ENCODE results near the gene NOP53. TPM values are rescaled to one million over a fixed set of nuclear protein-coding genes. Genes with fewer than 3 reads are reported as not detected.
"Not testable (repeated sequence)": the region's sequence is repeated elsewhere in the genome, so short reads cannot be mapped to it uniquely, and the experiment has no call there.

The NOP53 gene
- total RNA-seq, 2 donors from 2014 or later, result 145 to 257 TPM

- Histone ChIP-seq H3K4me3 (peak overlapping the region; percentile 34), H3K27me3 (no peaks in the 10 kb centered on the region), H3K36me3 (no peaks in the 10 kb centered on the region), H3K9me3 (no peaks in the 10 kb centered on the region), H3K27ac (peak overlapping the region; percentile 65), H3K4me1 (no peaks in the 10 kb centered on the region), H3K9ac (ENCODE audit: low read depth in 2 of 2, low read length in 2 of 2) (no peak overlapping the region)
- intact Hi-C loops (cut with DNase I), result no loop called here
- TF ChIP-seq CTCF (IDR thresholded peaks at IDR 0.05), result no peak
- no peak for DNase-seq
These were observed 31.0 kb upstream of the NOP53 start for GRCh38 chr19:47714339-47714738.

GRCh38 chr19:47714855-47715254 lies 30.5 kb upstream of the NOP53 start:
- H3K9ac ChIP-seq (ENCODE audit: low read depth in 2 of 2, low read length in 2 of 2); DNase-seq; H3K27me3 ChIP-seq; H3K4me3 ChIP-seq; H3K9me3 ChIP-seq; intact Hi-C loops (cut with DNase I); H3K4me1 ChIP-seq; H3K27ac ChIP-seq; H3K36me3 ChIP-seq: not testable (repeated sequence)

GRCh38 chr19:47716270-47716937 lies 28.9 kb upstream of the NOP53 start:
- no peaks in the 10 kb centered on the region for H3K36me3 ChIP-seq
- no peak for DNase-seq
- no peak overlapping the region for H3K4me3 ChIP-seq
- intact Hi-C loops (cut with DNase I), result no loop called here
- H3K27ac ChIP-seq, result no peak overlapping the region
- no peaks in the 10 kb centered on the region for H3K4me1 ChIP-seq
- H3K9ac ChIP-seq (ENCODE audit: low read depth in 2 of 2, low read length in 2 of 2), result no peak overlapping the region
- no peaks in the 10 kb centered on the region for H3K27me3 ChIP-seq
- no peaks in the 10 kb centered on the region for H3K9me3 ChIP-seq
- no peak for TF ChIP-seq CTCF (IDR thresholded peaks at IDR 0.05)

- H3K9ac ChIP-seq (ENCODE audit: low read depth in 2 of 2, low read length in 2 of 2), result peak overlapping the region; percentile 3 to 26
- peak overlapping the region; percentile 62 for H3K27ac ChIP-seq
- H3K27me3 ChIP-seq; H3K36me3 ChIP-seq; DNase-seq; intact Hi-C loops (cut with DNase I); H3K4me3 ChIP-seq; H3K9me3 ChIP-seq; H3K4me1 ChIP-seq: not testable (repeated sequence)
These were observed 26.8 kb upstream of the NOP53 start for GRCh38 chr19:47718415-47719046.

GRCh38 chr19:47719047-47719859 lies 26.1 kb upstream of the NOP53 start:
- H3K4me1 ChIP-seq, result no peaks in the 10 kb centered on the region
- no peaks in the 10 kb centered on the region for H3K27me3 ChIP-seq
- no peaks in the 10 kb centered on the region for H3K9me3 ChIP-seq
- peak; percentile 61 for DNase-seq
- H3K27ac ChIP-seq, result peak overlapping the region; percentile 62
- H3K36me3 ChIP-seq, result no peaks in the 10 kb centered on the region
- no peak for TF ChIP-seq CTCF (IDR thresholded peaks at IDR 0.05)
- no peak overlapping the region for H3K9ac ChIP-seq (ENCODE audit: low read depth in 2 of 2, low read length in 2 of 2)
- intact Hi-C loops (cut with DNase I), result no loop called here
- no peak overlapping the region for H3K4me3 ChIP-seq

GRCh38 chr19:47720669-47721422 lies 24.5 kb upstream of the NOP53 start:
- H3K27ac ChIP-seq, result no peak overlapping the region
- H3K27me3 ChIP-seq, result no peaks in the 10 kb centered on the region
- H3K9me3 ChIP-seq, result no peaks in the 10 kb centered on the region
- no peaks in the 10 kb centered on the region for H3K36me3 ChIP-seq
- no peak overlapping the region for H3K4me3 ChIP-seq
- intact Hi-C loops (cut with DNase I), result no loop called here
- no peak for TF ChIP-seq CTCF (IDR thresholded peaks at IDR 0.05)
- no peak overlapping the region for H3K9ac ChIP-seq (ENCODE audit: low read depth in 2 of 2, low read length in 2 of 2)
- no peaks in the 10 kb centered on the region for H3K4me1 ChIP-seq
- DNase-seq, result no peak

Measured in colonic mucosa (tissue), 4 donors.